Transverse colon (tissue), 4 donors: ENCODE measurements around the gene AGPAT1.

ENCODE experiments used
- POLR2A ChIP-seq: fragments of 450-650 bp; IDR thresholded peaks from one replicate; pipeline ENCODE4 v1.6.1; 2016; ENCODE audit warnings: antibody characterized with exemption, mild to moderate bottlenecking, moderate library complexity
- POLR2AphosphoS5 ChIP-seq, 3 donors: sonication (generic); formaldehyde crosslinking; IDR thresholded peaks; one replicate each; pipeline ENCODE4 v1.6.1; 2016; ENCODE audit warnings: antibody characterized with exemption in 3 of 3
- TF ChIP-seq, protein P1 (sequence below), 5 experiments: fragments of 200-600 bp in 3 of 5; fragments of 450-650 bp in 2 of 5; sonication (generic) in 3 of 5; IDR thresholded peaks; 1 replicate in 2 of 5; 2 replicates in 3 of 5; pipeline ENCODE4 v1.5.1; 2016 to 2017; ENCODE audit warnings: antibody characterized with exemption in 5 of 5, inconsistent platforms in 3 of 5, mild to moderate bottlenecking in 2 of 5, moderate library complexity in 1 of 5

DNA sequence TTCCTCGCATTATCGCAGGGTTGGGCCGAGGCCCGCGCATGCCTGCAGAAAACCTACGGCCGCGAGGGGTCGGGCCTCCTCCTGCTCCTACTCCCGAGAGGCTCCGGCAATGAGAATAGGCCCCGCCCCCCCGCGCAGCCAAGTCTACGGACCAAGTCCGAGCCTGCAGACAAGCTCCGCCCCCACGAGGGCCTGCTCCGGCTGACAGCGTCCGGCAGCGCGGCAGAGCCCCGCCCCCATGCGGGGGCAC is 19.7 kb upstream of the AGPAT1 start:
- TF ChIP-seq, protein P1, sequence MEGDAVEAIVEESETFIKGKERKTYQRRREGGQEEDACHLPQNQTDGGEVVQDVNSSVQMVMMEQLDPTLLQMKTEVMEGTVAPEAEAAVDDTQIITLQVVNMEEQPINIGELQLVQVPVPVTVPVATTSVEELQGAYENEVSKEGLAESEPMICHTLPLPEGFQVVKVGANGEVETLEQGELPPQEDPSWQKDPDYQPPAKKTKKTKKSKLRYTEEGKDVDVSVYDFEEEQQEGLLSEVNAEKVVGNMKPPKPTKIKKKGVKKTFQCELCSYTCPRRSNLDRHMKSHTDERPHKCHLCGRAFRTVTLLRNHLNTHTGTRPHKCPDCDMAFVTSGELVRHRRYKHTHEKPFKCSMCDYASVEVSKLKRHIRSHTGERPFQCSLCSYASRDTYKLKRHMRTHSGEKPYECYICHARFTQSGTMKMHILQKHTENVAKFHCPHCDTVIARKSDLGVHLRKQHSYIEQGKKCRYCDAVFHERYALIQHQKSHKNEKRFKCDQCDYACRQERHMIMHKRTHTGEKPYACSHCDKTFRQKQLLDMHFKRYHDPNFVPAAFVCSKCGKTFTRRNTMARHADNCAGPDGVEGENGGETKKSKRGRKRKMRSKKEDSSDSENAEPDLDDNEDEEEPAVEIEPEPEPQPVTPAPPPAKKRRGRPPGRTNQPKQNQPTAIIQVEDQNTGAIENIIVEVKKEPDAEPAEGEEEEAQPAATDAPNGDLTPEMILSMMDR (IDR thresholded peaks at IDR 0.05), result peak in 4 of 5 experiments; percentile 19 to 54 (median 48)
- TF ChIP-seq POLR2A (no peak), POLR2AphosphoS5 (IDR thresholded peaks at IDR 0.05) (no peak)
